Measurements from ENCODE around the gene SIGLEC1.

SIGLEC1 gene

DNA sequence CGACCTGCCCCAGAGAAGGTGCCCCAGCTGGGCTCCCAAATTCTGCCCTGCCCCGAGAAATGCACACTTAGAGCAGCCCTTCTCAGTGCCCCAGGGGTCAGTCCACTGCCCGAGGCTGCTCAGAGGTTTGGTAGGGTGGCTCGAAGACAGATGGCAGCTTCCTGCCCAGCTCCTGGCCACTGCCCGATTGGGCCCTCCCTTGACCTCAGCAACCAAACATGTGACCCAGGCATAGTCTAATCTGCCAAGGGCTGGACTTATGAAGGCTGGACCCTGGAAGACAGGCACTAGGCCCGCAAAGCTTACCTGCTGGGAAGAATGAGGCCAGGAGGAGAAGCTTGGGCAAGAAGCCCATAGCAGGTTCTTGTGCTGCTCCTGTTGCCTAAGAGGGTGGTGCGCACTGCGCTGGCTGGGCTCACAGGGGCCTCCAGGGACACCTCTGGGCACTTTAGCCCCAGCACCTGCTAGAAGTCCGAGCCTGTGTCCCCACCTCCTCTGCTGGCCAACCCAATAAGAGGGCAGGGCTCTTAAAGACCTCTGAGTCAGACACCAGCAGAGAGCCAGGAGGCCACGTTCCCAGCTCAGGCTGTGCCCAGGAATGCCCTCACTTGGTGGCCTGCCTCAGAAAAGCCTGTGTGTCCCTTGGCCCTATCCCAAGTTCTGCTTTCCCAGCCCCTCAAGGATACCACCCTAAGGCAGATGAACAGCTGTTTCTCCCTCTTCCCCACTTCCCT, 5.5 kb downstream of the SIGLEC1 start:
- TF ChIP-seq POLR2A (IDR thresholded peaks at IDR 0.05; ENCODE audit: low read length) (no peak), GATA1 (IDR thresholded peaks at IDR 0.05; ENCODE audit: low read depth, low read length) (no peak)
- no peak for DNase-seq

- TF ChIP-seq POLR2A (IDR thresholded peaks at IDR 0.05; ENCODE audit: low read length) = no peak
- TF ChIP-seq GATA1 (IDR thresholded peaks at IDR 0.05; ENCODE audit: low read depth, low read length) = no peak
- DNase-seq = no peak
Observed at GRCh38 chr20:3705970-3706739, 6.2 kb downstream of the SIGLEC1 start.

DNA sequence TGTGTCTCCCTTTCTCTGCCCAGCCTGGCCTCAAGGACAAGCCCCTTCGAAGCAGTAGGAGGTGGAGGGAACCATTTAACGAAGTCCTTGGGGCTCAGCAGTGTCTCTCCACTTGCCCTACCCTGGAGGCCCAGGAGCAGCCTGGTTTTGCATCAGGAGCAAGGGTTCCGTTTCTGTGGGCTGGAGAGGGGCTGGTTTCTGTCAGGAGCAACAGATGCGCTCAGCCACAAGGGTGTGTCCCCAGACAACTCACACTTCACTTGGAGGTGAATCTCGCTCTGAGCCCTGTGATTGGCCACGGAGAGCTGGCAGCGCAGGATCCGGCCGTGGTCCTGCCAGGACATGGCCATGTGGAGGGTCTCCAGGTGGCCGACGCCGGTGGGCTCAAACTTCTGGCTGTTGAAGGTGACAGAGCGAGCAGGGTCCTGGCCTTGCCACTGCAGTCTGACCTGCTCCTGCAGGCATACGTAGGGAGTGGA, 6.9 kb downstream of the SIGLEC1 start:
- TF ChIP-seq POLR2A (IDR thresholded peaks at IDR 0.05; ENCODE audit: low read length) = no peak
- TF ChIP-seq GATA1 (IDR thresholded peaks at IDR 0.05; ENCODE audit: low read depth, low read length) = no peak

GRCh38 chr20:3704087-3704486, 8.3 kb downstream of the SIGLEC1 start:
- no peak for DNase-seq

More for the DNA sequence above, 6.9 kb downstream of the SIGLEC1 start:
- no peak for DNase-seq

GRCh38 chr20:3702611-3703391, 9.6 kb downstream of the SIGLEC1 start:
- no peak for DNase-seq
- TF ChIP-seq POLR2A (IDR thresholded peaks at IDR 0.05; ENCODE audit: low read length) = no peak
- no peak for TF ChIP-seq GATA1 (IDR thresholded peaks at IDR 0.05; ENCODE audit: low read depth, low read length)

More at GRCh38 chr20:3704087-3704486, 8.3 kb downstream of the SIGLEC1 start:
- TF ChIP-seq GATA1 (IDR thresholded peaks at IDR 0.05; ENCODE audit: low read depth, low read length) (no peak), POLR2A (IDR thresholded peaks at IDR 0.05; ENCODE audit: low read length) (no peak)

- TF ChIP-seq POLR2A (IDR thresholded peaks at IDR 0.05; ENCODE audit: low read length) (no peak), GATA1 (IDR thresholded peaks at IDR 0.05; ENCODE audit: low read depth, low read length) (no peak)
- DNase-seq = no peak
Observed at GRCh38 chr20:3701061-3701998, 11.1 kb downstream of the SIGLEC1 start.

- DNase-seq = no peak
- TF ChIP-seq POLR2A (IDR thresholded peaks at IDR 0.05; ENCODE audit: low read length) (no peak), GATA1 (IDR thresholded peaks at IDR 0.05; ENCODE audit: low read depth, low read length) (no peak)
Observed at GRCh38 chr20:3699037-3699436, 13.4 kb downstream of the SIGLEC1 start.

- TF ChIP-seq GATA1 (IDR thresholded peaks at IDR 0.05; ENCODE audit: low read depth, low read length) (no peak), POLR2A (IDR thresholded peaks at IDR 0.05; ENCODE audit: low read length) (no peak)
- DNase-seq = no peak
Observed at GRCh38 chr20:3698591-3699001, 13.8 kb downstream of the SIGLEC1 start.

GRCh38 chr20:3697588-3698305, 14.7 kb downstream of the SIGLEC1 start:
- no peak for DNase-seq
- TF ChIP-seq POLR2A (IDR thresholded peaks at IDR 0.05; ENCODE audit: low read length) = no peak
- TF ChIP-seq GATA1 (IDR thresholded peaks at IDR 0.05; ENCODE audit: low read depth, low read length) = no peak

- no peak for TF ChIP-seq GATA1 (IDR thresholded peaks at IDR 0.05; ENCODE audit: low read depth, low read length)
- no peak for TF ChIP-seq POLR2A (IDR thresholded peaks at IDR 0.05; ENCODE audit: low read length)
- no peak for DNase-seq
Observed at GRCh38 chr20:3696745-3697587, 15.4 kb downstream of the SIGLEC1 start.

GRCh38 chr20:3696200-3696599, 16.2 kb downstream of the SIGLEC1 start:
- DNase-seq = peak; percentile 33 to 42

More at GRCh38 chr20:3696200-3696599, 16.2 kb downstream of the SIGLEC1 start:
- no peak for TF ChIP-seq GATA1 (IDR thresholded peaks at IDR 0.05; ENCODE audit: low read depth, low read length)
- no peak for TF ChIP-seq POLR2A (IDR thresholded peaks at IDR 0.05; ENCODE audit: low read length)
